ENCODE data around the gene EDIL3.
"Not testable (repeated sequence)": the region's sequence is repeated elsewhere in the genome, so short reads cannot be mapped to it uniquely, and the experiment has no call there.

EDIL3 gene

DNA sequence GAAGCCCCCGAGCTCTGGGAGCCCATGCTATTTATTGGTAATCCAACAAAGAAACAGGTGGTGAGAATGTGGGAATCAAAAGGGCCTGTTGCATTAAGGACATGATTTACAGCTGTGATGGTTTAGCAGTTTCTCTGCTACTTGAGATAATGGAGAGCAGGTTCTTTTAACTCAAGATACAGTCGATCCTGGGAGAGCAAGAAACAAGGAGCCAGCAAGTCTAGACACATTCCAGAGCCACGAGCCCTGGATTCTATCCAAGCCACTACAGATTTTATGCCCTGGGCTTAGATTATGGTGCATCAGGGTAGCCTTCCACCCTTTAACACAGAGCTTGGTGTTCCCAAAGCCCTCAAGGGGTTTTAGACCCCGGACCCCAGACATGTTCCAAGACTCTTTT is 87.0 kb downstream of the EDIL3 start:
- DNase-seq: not testable (repeated sequence)

DNA sequence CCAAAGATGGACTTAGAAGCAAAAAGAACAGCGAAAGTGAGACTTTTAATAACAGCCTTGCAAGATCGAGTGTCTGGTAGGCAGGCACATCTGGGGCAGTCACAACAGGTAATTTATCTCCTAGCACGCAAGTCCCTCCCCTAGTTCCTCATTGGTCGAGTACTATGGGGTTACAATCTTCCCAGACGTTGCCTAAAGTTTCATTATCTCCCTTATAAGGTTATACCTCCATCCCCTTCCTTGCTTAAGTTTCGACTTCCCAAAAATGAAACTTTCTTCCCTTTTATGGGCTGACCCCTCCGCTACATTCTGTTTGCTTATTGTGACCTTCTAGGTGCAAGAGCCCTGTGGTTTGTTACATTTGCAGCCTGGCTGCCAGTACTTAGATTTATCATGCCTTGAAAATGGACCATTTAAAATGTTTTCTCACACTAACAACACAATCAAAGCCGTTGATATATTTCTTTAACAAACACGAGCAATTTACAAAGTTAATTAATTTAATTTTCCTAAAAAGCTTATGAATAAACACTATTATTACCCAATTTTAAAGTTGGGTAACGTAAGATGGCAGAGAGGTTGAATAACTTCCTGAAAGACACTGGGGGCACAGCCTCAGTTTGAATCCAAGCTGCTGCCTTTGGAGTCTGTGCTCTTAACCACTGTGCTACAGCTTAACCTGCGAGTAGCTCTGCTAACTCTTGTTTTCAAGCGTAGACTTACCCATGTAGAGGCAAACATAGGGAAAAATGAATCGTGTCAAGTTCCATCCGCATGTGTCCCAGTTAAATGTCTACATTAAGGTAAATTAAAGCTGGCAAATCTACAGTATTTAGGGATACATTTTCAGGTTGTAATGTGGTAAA is 91.7 kb downstream of the EDIL3 start:
- DNase-seq: no peak

GRCh38 chr5:84292000-84292642 is 92.6 kb downstream of the EDIL3 start:
- DNase-seq: no peak

GRCh38 chr5:84290673-84291072 is 94.0 kb downstream of the EDIL3 start:
- DNase-seq: no peak

DNA sequence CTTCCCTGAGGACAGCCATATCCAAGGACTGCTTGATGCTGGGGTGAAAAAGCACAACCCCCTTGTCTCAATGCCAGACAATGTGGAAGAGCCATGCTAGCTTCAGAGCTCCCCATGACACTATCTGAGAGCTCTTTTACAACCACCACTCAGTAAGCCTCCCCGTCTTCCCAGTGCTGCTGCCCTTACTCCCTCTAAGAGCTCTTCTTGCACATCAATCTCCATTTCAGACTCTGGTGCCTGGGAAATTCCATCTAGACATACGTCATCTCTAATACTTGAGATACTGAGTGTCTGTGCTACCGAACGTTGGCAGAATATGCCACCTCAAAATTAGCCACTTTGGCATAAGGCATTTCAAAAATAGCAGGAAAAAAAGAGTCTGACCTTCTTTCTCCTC is 94.5 kb downstream of the EDIL3 start:
- no peak for DNase-seq

DNA sequence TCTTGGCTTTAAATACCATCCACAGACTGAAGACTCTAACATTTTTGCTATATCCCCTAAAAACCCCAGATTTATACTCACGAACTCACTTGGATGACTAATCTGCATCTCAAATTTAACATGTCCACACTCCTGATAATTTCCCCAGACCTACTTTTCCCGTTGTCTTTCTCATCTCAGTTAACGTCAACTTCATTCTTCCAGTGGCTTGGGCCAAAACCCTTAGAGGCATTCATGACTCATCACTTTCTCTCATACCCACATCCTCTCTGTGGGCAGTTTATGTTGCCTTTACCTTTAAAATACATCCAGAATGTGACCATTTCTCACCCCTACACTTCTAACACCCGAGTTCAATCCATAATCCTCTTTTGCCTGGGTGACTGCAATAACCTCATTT is 96.7 kb downstream of the EDIL3 start:
- DNase-seq: peak; percentile 64

DNA sequence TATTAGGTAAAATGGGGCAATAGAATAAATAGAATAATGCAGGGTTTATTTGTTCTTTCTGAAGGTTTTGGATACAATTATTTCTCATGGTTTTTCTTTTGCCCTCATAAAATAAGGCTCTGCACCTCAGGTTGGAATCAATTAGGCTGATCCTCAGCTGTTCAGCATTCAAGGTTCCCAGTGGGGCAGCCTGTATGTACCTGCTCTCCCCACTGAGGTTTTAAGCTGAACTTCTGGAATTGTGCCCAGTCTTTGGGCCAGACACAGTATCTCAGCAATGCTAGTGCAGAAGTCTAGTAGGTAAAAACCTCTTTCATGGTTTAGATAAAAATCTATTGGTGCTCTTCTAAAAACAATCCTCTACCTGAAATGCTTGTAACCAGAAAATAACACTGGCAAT is 98.0 kb downstream of the EDIL3 start:
- DNase-seq: no peak

GRCh38 chr5:84285641-84286637 is 98.7 kb downstream of the EDIL3 start:
- no peak for DNase-seq

DNA sequence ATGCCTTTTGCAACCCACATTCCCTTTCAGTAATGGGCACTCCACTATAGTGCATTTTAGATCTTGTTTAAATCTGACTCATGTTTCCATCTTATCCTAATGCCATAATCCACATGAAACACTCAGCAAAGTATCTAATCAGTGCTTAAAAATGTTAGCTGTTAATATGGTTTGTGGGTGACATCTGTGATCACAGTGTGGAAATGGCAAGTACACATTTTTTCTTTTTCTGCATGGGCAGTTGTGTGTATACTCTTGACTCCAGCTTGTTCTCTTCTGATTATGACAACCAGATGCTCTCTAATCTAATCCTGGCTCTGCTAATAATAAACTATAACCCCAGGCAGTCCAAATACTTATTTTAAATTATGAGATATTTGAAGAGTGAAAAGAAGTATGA is 103.3 kb downstream of the EDIL3 start:
- no peak for DNase-seq

GRCh38 chr5:84279234-84279633 is 105.4 kb downstream of the EDIL3 start:
- DNase-seq: no peak

- no peak for DNase-seq
Measured at GRCh38 chr5:84275609-84276008, 109.1 kb downstream of the EDIL3 start.

DNA sequence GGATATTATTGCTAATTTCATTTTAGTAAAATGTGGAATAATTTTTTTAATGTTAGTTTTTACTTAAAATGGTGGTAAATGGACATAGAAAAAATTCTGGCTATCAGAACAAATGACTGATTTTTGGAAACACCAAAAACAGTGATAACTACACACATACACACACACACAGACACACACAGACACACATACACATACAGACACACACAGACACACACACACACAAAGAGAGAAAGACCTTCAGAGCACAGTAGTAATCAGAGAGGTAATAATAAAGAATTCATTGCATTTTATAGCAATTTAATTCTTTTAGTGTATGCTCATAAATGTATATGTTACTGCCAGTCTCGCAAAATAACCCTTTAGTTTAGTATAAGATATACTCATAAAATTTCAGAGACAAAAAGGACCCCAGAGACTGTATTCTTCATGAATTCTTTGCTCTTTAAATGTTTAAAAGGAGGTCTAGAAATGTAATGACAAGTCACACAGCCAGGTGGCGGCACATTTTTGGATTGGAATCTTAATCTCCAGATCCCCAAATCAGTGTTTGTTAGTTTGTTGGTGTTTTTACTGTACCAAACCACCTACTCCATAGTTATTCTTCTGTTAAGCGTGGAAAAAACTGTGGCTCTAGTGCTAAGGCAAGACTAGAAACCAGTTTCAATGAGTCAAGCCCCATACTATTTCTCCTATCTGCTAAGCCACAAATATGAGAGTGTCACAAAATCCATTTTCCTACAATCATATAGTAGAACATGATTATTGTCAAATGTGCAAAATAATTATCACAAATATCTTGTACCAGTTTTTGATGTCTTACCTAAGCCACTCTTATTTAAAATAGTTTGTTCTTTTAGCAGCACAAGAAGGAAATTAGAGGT is 109.9 kb downstream of the EDIL3 start:
- no peak for DNase-seq

DNA sequence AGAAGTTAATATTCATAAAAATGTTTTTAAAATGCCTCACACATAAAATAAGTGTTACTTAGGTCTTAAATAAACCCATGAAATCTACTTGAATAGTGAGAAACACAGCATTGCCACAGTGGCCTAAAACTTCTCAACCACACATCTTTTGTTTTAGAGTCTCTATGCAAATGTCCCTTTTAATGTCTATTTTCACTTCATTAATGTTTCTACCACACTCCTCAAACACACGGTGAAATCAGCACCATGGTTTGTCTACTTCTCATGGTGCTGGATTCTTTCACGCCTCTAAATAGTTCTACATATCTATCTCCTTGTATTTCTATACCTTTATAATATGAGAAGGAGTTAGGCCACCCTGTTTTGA is 111.2 kb downstream of the EDIL3 start:
- DNase-seq: no peak

- no peak for DNase-seq
Measured at GRCh38 chr5:84272771-84273516, 111.7 kb downstream of the EDIL3 start.

DNA sequence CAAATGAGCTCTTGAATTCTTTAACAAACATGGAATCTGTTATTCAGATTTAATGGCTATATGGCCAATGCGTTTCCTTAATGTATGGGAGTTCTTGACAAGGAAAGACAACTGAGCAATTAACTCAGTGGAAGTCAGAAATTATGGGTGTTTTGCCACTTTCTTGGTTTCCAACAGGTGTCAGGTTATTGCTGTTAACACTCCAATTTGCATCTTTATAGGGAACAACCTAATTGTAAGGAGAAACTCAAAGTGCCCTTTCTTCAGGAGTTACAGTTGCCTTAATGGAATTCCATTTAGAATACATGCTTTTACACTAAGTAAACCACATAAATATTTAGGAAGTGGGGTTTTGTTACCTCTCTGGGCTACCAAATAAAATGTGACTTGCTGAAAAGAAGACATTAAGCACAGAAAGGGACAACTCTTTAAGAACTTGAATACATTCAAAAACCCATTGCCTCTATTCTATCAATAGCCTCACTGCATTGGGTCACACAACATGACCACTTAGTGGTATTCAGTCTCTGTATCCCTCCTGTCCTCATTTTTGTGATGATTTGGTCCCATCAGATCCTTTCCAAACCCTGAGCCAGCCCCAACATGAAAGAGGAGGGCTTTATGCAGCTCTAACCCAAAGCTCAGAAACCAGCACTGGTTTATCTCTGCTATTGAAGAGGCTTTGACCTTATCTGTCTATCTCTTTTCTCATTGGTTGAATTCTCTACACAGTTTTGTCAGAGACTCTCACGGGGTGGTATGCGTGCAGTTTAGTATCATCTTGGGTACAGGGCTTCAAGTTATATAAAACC is 118.7 kb downstream of the EDIL3 start:
- DNase-seq: no peak

DNA sequence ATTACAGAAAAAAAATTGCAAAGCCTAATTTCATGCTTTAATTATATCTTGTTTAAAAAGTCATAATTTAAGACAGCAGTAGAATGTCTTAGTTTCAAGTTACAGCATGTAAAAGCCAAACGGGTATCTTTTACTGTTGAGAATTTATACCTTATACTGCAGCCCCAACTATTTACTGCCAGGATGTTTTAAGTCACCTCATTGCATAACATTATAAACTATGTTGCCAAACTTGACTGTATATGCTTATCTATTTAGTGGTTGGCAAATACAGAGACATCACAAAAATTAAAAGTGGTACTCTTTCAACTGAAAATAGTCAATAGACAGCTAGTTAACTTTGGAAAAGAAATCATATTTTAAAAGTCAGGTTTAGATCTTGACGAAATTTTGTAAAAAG is 119.5 kb downstream of the EDIL3 start:
- no peak for DNase-seq

DNA sequence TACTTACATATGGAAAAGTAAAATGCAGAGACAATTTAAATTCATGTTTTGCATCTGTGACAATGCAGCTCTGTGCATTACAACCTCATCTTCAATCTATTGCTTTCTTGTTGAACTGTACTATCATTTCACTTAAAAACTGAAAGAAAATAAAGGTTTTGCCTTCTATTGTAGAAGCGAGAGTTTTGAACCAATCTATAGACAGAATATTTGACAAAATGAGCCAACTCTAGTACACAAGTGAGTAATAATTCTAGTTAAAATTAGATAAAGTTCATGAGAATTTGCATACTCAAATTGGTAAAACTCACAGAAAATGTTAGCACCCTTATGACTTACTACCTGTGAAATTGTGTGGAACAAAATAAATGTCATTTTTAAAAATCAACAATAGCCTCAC is 123.7 kb downstream of the EDIL3 start:
- DNase-seq: no peak

GRCh38 chr5:84260140-84260539 is 124.5 kb downstream of the EDIL3 start:
- DNase-seq: no peak

DNA sequence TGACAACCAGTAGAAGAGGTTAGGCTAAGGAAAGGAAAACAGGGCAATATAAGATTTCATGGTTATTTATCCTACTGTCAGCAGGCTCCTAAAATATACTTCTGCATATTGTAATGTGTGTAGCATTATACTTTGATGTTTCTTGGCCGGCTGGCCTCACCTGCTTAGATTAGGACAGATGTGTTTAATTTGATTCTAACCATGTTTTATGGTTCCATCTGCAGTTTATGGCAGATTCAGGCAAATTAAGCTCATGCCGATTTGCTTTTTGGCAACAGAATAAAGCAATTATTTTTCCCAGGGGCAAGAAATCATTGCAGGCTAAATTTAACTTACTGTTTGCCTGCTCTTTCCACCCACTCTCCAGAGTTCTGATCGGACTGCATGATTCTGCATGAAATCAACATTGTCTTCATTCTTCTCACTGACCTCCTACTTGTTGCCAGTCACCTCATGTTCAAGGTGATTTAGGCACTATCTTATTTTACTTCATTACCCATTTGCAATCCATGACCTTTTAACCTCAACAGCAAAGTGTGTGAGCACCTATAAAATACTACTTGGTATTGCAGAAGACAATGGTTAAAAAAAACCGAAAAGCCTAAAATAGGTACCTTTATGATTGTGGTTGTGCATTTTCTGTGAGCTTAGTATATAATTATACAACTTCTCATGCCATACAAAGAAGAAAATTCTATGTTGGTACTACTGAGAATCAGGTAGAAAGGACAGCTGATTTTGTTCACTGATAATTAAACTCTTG is 125.2 kb downstream of the EDIL3 start:
- DNase-seq: no peak

GRCh38 chr5:84257061-84257460 is 127.6 kb downstream of the EDIL3 start:
- DNase-seq: no peak

Measured in amniotic stem cell (primary cell).